OCI-LY1 (cell line): ENCODE measurements around the gene KBTBD6.

Source experiments
- EZH2 ChIP-seq: fragments of 200-600 bp; sonication (generic), shearing (Covaris generic); IDR thresholded peaks from 2 replicates; pipeline ENCODE4 v1.8.0; 2017; ENCODE audit warnings: borderline replicate concordance, mixed run types, mild to moderate bottlenecking, antibody characterized with exemption, low read length, moderate library complexity, mixed read lengths
- TF ChIP-seq, protein P1 (sequence below): fragments of 200-600 bp; sonication (generic), shearing (Covaris generic); IDR thresholded peaks from 2 replicates; pipeline ENCODE4 v1.5.1; 2017; ENCODE audit warnings: mild to moderate bottlenecking, antibody characterized with exemption, low read length, moderate library complexity, mixed read lengths

DNA sequence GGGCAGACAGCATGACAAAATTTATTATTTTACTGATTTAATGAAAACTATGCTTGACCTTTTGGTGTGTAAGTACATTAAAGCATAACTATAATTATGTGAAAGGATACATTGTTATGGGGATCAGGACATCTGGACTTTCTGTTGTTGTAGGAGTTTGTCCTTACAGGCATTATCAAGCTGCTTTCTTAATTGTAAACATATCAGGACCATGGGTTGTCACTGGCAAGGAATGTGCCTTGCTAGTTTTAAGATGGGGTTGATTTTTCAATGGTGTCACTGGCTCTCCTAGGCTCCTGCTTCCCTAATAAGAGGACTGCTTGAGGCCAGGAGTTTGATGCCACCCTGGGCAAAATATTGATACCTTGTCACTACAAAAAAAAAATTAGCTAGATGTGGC, 32.6 kb downstream of the KBTBD6 start:
- TF ChIP-seq, protein P1, sequence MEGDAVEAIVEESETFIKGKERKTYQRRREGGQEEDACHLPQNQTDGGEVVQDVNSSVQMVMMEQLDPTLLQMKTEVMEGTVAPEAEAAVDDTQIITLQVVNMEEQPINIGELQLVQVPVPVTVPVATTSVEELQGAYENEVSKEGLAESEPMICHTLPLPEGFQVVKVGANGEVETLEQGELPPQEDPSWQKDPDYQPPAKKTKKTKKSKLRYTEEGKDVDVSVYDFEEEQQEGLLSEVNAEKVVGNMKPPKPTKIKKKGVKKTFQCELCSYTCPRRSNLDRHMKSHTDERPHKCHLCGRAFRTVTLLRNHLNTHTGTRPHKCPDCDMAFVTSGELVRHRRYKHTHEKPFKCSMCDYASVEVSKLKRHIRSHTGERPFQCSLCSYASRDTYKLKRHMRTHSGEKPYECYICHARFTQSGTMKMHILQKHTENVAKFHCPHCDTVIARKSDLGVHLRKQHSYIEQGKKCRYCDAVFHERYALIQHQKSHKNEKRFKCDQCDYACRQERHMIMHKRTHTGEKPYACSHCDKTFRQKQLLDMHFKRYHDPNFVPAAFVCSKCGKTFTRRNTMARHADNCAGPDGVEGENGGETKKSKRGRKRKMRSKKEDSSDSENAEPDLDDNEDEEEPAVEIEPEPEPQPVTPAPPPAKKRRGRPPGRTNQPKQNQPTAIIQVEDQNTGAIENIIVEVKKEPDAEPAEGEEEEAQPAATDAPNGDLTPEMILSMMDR: no peak
- no peak for TF ChIP-seq EZH2
